SK-N-SH (cell line): Measurements from ENCODE around the gene OR10K1.

Experiments used
- CTCF ChIP-seq: fragments of 200-600 bp; sonication (generic); IDR thresholded peaks from 2 replicates; pipeline ENCODE4 v1.6.1; 2017; ENCODE audit warnings: antibody characterized with exemption, mild to moderate bottlenecking, moderate library complexity
- ELF1 ChIP-seq: IDR thresholded peaks from 2 replicates; pipeline ENCODE4 v1.4.0; 2012
- FOSL2 ChIP-seq: IDR thresholded peaks from 2 replicates; pipeline ENCODE4 v1.4.0; 2012; ENCODE audit warnings: low read depth, mild to moderate bottlenecking, moderate library complexity, borderline replicate concordance
- MXI1 ChIP-seq: IDR thresholded peaks from 2 replicates; pipeline ENCODE4 v1.6.1; 2012; ENCODE audit warnings: mild to moderate bottlenecking, low read depth, low read length, improper control_type of control experiment
- NRF1 ChIP-seq: IDR thresholded peaks from 2 replicates; pipeline ENCODE4 v1.6.1; 2012; ENCODE audit warnings: low read depth, mild to moderate bottlenecking, low read length
- POLR2AphosphoS5 ChIP-seq: IDR thresholded peaks from 2 replicates; pipeline ENCODE4 v1.6.1; 2012; ENCODE audit warnings: low read depth, low read length
- REST ChIP-seq: IDR thresholded peaks from 2 replicates; pipeline ENCODE4 v1.6.1; 2012; ENCODE audit warnings: mild to moderate bottlenecking, low read depth, low read length, moderate library complexity
- TAF1 ChIP-seq: IDR thresholded peaks from 2 replicates; pipeline ENCODE4 v1.6.1; 2012; ENCODE audit warnings: low read depth, mild to moderate bottlenecking, low read length, moderate library complexity, borderline replicate concordance
- YY1 ChIP-seq: IDR thresholded peaks from 2 replicates; pipeline ENCODE4 v1.4.0; 2012; ENCODE audit warnings: low read depth, mild to moderate bottlenecking

GRCh38 chr1:158491316-158491715, 29.7 kb downstream of the OR10K1 start:
- no peak for TF ChIP-seq CTCF
- no peak for TF ChIP-seq ELF1
- TF ChIP-seq NRF1, result no peak
- no peak for TF ChIP-seq FOSL2
- TF ChIP-seq MXI1, result no peak
- no peak for TF ChIP-seq REST
- no peak for TF ChIP-seq YY1
- TF ChIP-seq POLR2AphosphoS5, result no peak
- TF ChIP-seq TAF1, result no peak
